Lung (tissue), 12 donors: ENCODE results near the gene EYA3. TPM values are rescaled to one million over a fixed set of nuclear protein-coding genes. Genes with fewer than 3 reads are reported as not detected.

Experiments
- ATAC-seq: fragments of 200-7000 bp; cut with Tn5 transposase; one replicate; pipeline ENCODE4 v1.9.1; 2020; ENCODE audit warnings: moderate number of reproducible peaks; ENCODE audit not compliant: insufficient read depth, low FRiP score
- DNase-seq, 3 donors: peaks; one replicate each; pipeline ENCODE4 v3.0.0-alpha.2; 2013 to 2017
- H3K27ac ChIP-seq, 2 donors: one replicate each; pipeline ENCODE4 v1.5.1; 2013; ENCODE audit warnings: mild to moderate bottlenecking in 2 of 2, moderate library complexity in 2 of 2, control low read depth in 1 of 2, inconsistent platforms in 1 of 2, low read depth in 1 of 2, low read length in 1 of 2
- H3K27me3 ChIP-seq, 3 donors: one replicate each; pipeline ENCODE4 v1.5.1; 2013; ENCODE audit warnings: low read length in 2 of 3; ENCODE audit not compliant: control insufficient read depth in 3 of 3, insufficient read depth in 3 of 3
- H3K36me3 ChIP-seq, 4 donors: one replicate each; pipeline ENCODE4 v1.5.1; 2013; ENCODE audit warnings: low read length in 4 of 4, mild to moderate bottlenecking in 1 of 4, moderate library complexity in 1 of 4; ENCODE audit not compliant: control insufficient read depth in 4 of 4, insufficient read depth in 4 of 4
- H3K4me1 ChIP-seq, 5 donors: one replicate each; pipeline ENCODE4 v1.5.1; 2013; ENCODE audit warnings: low read length in 5 of 5, mild to moderate bottlenecking in 2 of 5, moderate library complexity in 1 of 5; ENCODE audit not compliant: control insufficient read depth in 5 of 5, insufficient read depth in 5 of 5
- H3K4me3 ChIP-seq: one replicate; pipeline ENCODE4 v1.5.1; 2013; ENCODE audit warnings: mild to moderate bottlenecking, control low read depth, moderate library complexity
- H3K9ac ChIP-seq, 2 donors: one replicate each; pipeline ENCODE4 v1.5.1; 2013; ENCODE audit warnings: low read length in 2 of 2, control low read depth in 1 of 2; ENCODE audit not compliant: insufficient read depth in 1 of 2
- H3K9me3 ChIP-seq, 4 donors: one replicate each; pipeline ENCODE4 v1.5.1; 2013; ENCODE audit warnings: low read length in 3 of 4, mild to moderate bottlenecking in 1 of 4, moderate library complexity in 1 of 4; ENCODE audit not compliant: control insufficient read depth in 4 of 4, insufficient read depth in 3 of 4
- WGBS, 2 donors: extraction: QIAGEN DNeasy Blood & Tissue Kit; methylation state at CpG; one replicate each; pipeline ENCODE4 v1.1.7; 2013; 5-methylcytosine and 5-hydroxymethylcytosine counted together
- polyA plus RNA-seq, 2 donors: library from polyadenylated mRNA; stranded (reverse); fragments of 200-250 nt; gene quantifications; one replicate each; pipeline ENCODE4 v1.2.1, GENCODE V29; 2013
- total RNA-seq, 2 donors: library from RNA; depleted of rRNA in 1 of 2; stranded (reverse); fragments of >200 nt in 1 of 2; gene quantifications; one replicate each; pipeline ENCODE4 v1.2.1, GENCODE V29; 2014 to 2021
- TF ChIP-seq, protein P1 (sequence below): IDR thresholded peaks from 2 replicates; pipeline ENCODE4 v1.5.1; 2012; ENCODE audit warnings: mild to moderate bottlenecking; ENCODE audit errors: control extremely low read depth, extremely low read depth
- donor health status: control.
- donor health status: control.
- donor health status: Bipolar disorder and iron deficiency.
- donor health status: healthy.
- donor health status: DM: yes; HTN: yes; CAD: no.

The EYA3 gene
- total and polyA plus RNA-seq, 4 donors = 6.3 to 21.8 (median 13.4) TPM

DNA sequence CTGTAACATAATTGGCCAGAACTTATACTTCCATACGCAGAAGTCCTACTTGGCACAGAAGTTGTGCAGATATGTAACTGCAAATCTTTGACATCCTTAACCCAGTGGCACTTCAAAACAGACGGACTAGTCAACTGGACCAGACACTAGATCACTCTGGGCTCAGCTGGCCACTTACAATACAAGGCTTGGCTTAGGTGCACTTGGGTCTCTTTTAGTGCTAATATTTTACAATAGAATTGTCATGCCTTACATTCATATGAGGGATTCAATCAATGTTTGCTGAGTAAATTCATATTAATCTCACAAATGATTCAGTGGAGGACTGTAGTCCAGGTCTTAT is 108.6 kb downstream of the EYA3 start:
- H3K9ac ChIP-seq = no peak overlapping the region
- WGBS, 2 donors = 8 to 16% methylated on average over 2 of the region's 2 CpGs
- no peak overlapping the region for H3K4me3 ChIP-seq
- no peak overlapping the region for H3K27ac ChIP-seq
- no peaks in the 10 kb centered on the region for H3K9me3 ChIP-seq
- TF ChIP-seq, protein P1, sequence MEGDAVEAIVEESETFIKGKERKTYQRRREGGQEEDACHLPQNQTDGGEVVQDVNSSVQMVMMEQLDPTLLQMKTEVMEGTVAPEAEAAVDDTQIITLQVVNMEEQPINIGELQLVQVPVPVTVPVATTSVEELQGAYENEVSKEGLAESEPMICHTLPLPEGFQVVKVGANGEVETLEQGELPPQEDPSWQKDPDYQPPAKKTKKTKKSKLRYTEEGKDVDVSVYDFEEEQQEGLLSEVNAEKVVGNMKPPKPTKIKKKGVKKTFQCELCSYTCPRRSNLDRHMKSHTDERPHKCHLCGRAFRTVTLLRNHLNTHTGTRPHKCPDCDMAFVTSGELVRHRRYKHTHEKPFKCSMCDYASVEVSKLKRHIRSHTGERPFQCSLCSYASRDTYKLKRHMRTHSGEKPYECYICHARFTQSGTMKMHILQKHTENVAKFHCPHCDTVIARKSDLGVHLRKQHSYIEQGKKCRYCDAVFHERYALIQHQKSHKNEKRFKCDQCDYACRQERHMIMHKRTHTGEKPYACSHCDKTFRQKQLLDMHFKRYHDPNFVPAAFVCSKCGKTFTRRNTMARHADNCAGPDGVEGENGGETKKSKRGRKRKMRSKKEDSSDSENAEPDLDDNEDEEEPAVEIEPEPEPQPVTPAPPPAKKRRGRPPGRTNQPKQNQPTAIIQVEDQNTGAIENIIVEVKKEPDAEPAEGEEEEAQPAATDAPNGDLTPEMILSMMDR = no peak
- ATAC-seq = no peak
- H3K36me3 ChIP-seq = peaks cover 0 to 9% (median 3%) of the 10 kb centered on the region in 4 donors
- H3K4me1 ChIP-seq = peaks cover 0 to 8% (median 2%) of the 10 kb centered on the region in 5 donors
- H3K27me3 ChIP-seq = no peaks in the 10 kb centered on the region
- no peak for DNase-seq

DNA sequence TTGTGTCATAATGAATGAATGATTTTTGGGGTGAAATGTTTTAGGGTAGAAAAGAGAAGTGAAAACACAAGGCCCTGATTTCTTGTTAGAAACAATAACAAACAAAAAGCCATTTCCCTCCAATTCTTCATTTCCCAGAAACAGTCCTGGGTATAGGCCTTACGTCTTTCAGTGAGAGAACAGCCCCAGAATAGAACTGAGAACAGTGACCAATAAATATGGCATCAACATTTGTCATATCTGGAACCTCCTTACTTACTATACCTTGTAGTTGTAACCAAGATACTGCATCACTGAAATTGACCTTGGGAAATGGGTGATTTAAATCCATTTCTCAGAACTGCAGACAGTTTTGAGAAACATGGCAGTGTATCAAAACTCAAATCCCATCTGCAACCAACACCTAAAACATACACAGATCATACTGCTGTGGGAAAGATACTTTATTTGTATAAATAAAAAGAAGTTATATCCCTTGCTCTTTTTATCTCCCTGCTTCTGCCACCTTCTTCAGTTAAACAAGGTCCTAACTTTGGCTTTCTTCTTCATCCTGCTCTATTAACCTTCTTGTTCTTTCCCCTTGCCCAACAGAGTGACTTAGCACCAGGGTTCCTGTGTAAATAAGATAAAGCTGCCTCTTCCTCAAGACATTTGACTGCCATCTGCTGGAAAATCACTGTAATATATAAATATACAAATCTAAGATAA is 109.1 kb downstream of the EYA3 start:
- peak in 2 of 3 donors; percentile 76 to 84 for DNase-seq
- 58 to 63% methylated on average over 1 of the region's 1 CpG for WGBS, 2 donors
- ATAC-seq = peak; percentile 27
- TF ChIP-seq, protein P1 = peak; percentile 34
- Histone ChIP-seq H3K36me3 (peaks cover 0 to 13% (median 5%) of the 10 kb centered on the region in 4 donors), H3K4me1 (peaks cover 0 to 8% (median 2%) of the 10 kb centered on the region in 5 donors), H3K9ac (no peak overlapping the region), H3K4me3 (no peak overlapping the region), H3K27ac (no peak overlapping the region), H3K27me3 (no peaks in the 10 kb centered on the region), H3K9me3 (no peaks in the 10 kb centered on the region)

DNA sequence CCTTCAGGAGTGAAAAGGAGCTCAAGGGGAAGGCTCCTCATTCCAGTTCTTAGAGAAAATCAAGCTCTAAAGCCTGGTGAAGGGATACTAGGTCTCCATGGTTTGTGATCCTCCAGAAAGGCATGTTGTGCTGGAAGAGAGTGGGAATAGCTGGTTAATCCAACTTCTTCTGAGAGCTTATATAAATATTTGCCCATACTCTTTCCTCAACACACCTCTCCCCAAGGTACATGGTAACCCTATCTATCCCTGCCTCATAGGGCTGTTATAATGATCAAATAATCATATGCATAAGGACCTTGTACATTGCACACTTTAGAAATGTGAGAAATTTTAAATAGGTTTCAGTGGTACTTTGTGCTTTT is 114.0 kb downstream of the EYA3 start:
- no peak overlapping the region for H3K27ac ChIP-seq
- TF ChIP-seq, protein P1 = no peak

More for the DNA sequence above, 114.0 kb downstream of the EYA3 start:
- DNase-seq (no peak), ATAC-seq (no peak)
- Histone ChIP-seq H3K27me3 (no peaks in the 10 kb centered on the region), H3K9ac (no peak overlapping the region), H3K4me1 (peaks cover 0 to 6% (median under 1%) of the 10 kb centered on the region in 5 donors), H3K36me3 (peaks cover 0 to 25% (median 11%) of the 10 kb centered on the region in 4 donors), H3K9me3 (no peaks in the 10 kb centered on the region), H3K4me3 (no peak overlapping the region)
